HG03558 (cell line): Measurements from ENCODE around the gene USP13.

Experiments
- ATAC-seq: cut with Tn5 transposase; IDR thresholded peaks from one replicate; pipeline ENCODE4 v1.9.1; 2021; ENCODE audit warnings: moderate number of reproducible peaks; ENCODE audit not compliant: unreplicated experiment; ENCODE audit errors: extremely low read depth

Gene USP13

DNA sequence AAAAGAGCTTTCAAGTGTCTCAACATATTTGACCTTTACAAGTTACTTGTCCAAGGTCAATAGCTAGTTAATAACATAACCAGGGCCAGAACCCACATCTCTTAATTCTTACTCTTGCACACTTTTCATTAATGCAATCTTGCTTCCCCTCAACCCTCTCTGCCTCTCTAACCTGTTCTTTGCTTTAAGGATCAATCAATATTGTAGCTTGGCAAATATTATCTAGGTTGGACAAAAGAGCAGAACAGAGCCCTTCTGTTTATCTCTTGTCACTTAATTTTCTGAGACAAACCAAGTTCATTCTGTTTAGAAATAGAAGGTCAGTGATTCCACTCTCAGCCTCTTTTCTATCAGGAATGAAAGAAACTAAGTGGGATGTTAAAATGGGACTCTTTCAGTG lies 180.5 kb downstream of the USP13 start:
- no peak for ATAC-seq

DNA sequence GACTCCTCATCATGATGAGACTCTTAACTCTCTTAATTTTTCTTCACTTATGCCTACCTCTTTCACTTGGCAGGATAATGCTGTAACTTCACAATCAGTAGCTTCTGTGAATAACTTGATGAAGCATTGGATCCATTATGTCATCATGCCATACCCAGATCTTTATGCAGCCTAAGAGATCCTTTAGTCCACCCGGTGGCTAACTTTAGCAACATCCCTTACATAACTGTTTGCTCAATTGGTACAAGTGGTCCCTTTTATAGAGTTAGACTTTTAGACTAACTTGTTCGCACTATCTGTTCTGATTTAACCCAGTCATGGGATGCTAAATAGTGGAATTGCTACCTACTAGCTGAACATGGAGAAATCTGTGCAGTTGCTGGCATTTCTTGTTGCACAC lies 184.5 kb downstream of the USP13 start:
- no peak for ATAC-seq
